Hepatocyte (in vitro differentiated cells): Measurements from ENCODE around the gene FGF4. TPM values are rescaled to one million over a fixed set of nuclear protein-coding genes. Genes with fewer than 3 reads are reported as not detected.

Source experiments
- DNase-seq: peaks from one replicate; pipeline ENCODE4 v3.0.0-alpha.2; 2016; ENCODE audit warnings: low spot score
- H2AFZ ChIP-seq: fragments of 200-600 bp; sonication (generic); 2 replicates; pipeline ENCODE4 v1.6.0; 2016; ENCODE audit warnings: antibody characterized with exemption, mild to moderate bottlenecking
- H3K27ac ChIP-seq: fragments of 200-600 bp; sonication (generic); 2 replicates; pipeline ENCODE4 v1.5.1; 2016; ENCODE audit warnings: mild to moderate bottlenecking
- H3K27me3 ChIP-seq: fragments of 200-600 bp; sonication (generic); 2 replicates; pipeline ENCODE4 v1.6.1; 2016
- H3K36me3 ChIP-seq: fragments of 200-600 bp; sonication (generic); replicated peaks from 2 replicates; pipeline ENCODE4 v1.5.1; 2016; ENCODE audit warnings: low read depth; ENCODE audit not compliant: insufficient read depth
- H3K4me1 ChIP-seq: fragments of 200-600 bp; sonication (generic); 2 replicates; pipeline ENCODE4 v1.5.1; 2016; ENCODE audit warnings: mild to moderate bottlenecking, moderate library complexity; ENCODE audit not compliant: insufficient read depth
- H3K4me2 ChIP-seq: fragments of 200-600 bp; sonication (generic); 2 replicates; pipeline ENCODE4 v1.6.0; 2016
- H3K4me3 ChIP-seq: fragments of 200-600 bp; sonication (generic); 2 replicates; pipeline ENCODE4 v1.5.1; 2016; ENCODE audit warnings: mild to moderate bottlenecking
- H3K79me2 ChIP-seq: fragments of 200-600 bp; sonication (generic); 2 replicates; pipeline ENCODE4 v1.6.0; 2017; ENCODE audit warnings: mild to moderate bottlenecking
- H3K9me2 ChIP-seq: fragments of 200-600 bp; sonication (generic); replicated peaks from 2 replicates; pipeline ENCODE4 v1.6.0; 2017; ENCODE audit warnings: mild to moderate bottlenecking; ENCODE audit not compliant: insufficient read depth
- H3K9me3 ChIP-seq: fragments of 200-600 bp; sonication (generic); 2 replicates; pipeline ENCODE4 v1.5.1; 2016; ENCODE audit warnings: low read depth, mild to moderate bottlenecking
- H4K20me1 ChIP-seq: fragments of 200-600 bp; sonication (generic); 2 replicates; pipeline ENCODE4 v1.6.0; 2016; ENCODE audit warnings: mild to moderate bottlenecking; ENCODE audit not compliant: insufficient read depth, poor library complexity, severe bottlenecking
- EZH2 ChIP-seq: fragments of 200-600 bp; sonication (generic); IDR thresholded peaks from 2 replicates; pipeline ENCODE4 v1.6.1; 2016; ENCODE audit warnings: antibody characterized with exemption, mild to moderate bottlenecking, borderline replicate concordance
- EZH2phosphoT487 ChIP-seq: fragments of 200-600 bp; sonication (generic); IDR thresholded peaks from one replicate; pipeline ENCODE4 v1.6.1; 2018; ENCODE audit warnings: antibody characterized with exemption, mild to moderate bottlenecking, low read depth, moderate library complexity; ENCODE audit not compliant: unreplicated experiment, severe bottlenecking
- WGBS: methylation state at CpG from one replicate; pipeline ENCODE4 v1.1.6; 2016; ENCODE audit warnings: low lambda C conversion rate; ENCODE audit errors: missing lambda C conversion rate; 5-methylcytosine and 5-hydroxymethylcytosine counted together
- polyA plus RNA-seq: library from polyadenylated mRNA; unstranded; fragments of >200 nt; fragmentation: Nextera tagmentation; extraction: Ambion mirVana; gene quantifications from 2 replicates; pipeline ENCODE4 v1.2.1, GENCODE V29; 2016
- total RNA-seq: library from RNA; depleted of rRNA; stranded (reverse); fragments of >200 nt; gene quantifications from 2 replicates; pipeline ENCODE4 v1.2.3, GENCODE V29; 2014
- TF ChIP-seq, protein P1 (sequence below): fragments of 200-600 bp; sonication (generic); IDR thresholded peaks from 2 replicates; pipeline ENCODE4 v1.5.1; 2016; ENCODE audit warnings: antibody characterized with exemption, mild to moderate bottlenecking; ENCODE audit not compliant: poor library complexity

FGF4 gene
- total and polyA plus RNA-seq, 2 experiments from 2014 or later, result not detected

DNA sequence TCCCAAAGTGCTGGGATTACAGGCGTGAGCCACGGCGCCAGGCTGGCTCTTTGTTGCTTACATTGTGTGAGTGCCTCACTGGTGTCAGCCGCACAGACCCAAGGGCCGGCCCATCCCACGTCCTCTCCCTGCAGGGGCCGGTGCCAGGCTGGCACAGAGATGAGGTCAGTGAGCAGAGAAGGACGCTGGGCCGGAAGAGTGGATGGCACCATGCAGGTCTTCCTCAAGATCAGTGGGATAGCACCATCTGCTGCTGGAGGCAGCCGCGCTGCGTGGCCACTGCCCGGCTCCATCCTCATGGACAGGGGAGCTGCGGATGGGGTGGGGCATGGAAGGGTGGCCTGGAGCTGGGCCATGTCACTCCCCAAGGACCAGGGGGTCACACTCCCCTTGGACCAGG, 22.0 kb upstream of the FGF4 start:
- Histone ChIP-seq H3K4me1 (no peaks in the 10 kb centered on the region), H3K79me2 (no peaks in the 10 kb centered on the region), H3K27ac (no peak overlapping the region), H3K36me3 (no peaks in the 10 kb centered on the region), H3K27me3 (no peaks in the 10 kb centered on the region), H2AFZ (no peak overlapping the region), H3K4me3 (no peak overlapping the region), H3K4me2 (no peak overlapping the region), H3K9me3 (no peaks in the 10 kb centered on the region), H3K9me2 (no peaks in the 10 kb centered on the region), H4K20me1 (no peaks in the 10 kb centered on the region)
- TF ChIP-seq EZH2phosphoT487, result no peak
- TF ChIP-seq, protein P1, sequence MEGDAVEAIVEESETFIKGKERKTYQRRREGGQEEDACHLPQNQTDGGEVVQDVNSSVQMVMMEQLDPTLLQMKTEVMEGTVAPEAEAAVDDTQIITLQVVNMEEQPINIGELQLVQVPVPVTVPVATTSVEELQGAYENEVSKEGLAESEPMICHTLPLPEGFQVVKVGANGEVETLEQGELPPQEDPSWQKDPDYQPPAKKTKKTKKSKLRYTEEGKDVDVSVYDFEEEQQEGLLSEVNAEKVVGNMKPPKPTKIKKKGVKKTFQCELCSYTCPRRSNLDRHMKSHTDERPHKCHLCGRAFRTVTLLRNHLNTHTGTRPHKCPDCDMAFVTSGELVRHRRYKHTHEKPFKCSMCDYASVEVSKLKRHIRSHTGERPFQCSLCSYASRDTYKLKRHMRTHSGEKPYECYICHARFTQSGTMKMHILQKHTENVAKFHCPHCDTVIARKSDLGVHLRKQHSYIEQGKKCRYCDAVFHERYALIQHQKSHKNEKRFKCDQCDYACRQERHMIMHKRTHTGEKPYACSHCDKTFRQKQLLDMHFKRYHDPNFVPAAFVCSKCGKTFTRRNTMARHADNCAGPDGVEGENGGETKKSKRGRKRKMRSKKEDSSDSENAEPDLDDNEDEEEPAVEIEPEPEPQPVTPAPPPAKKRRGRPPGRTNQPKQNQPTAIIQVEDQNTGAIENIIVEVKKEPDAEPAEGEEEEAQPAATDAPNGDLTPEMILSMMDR, result no peak
- TF ChIP-seq EZH2, result no peak
- 88% methylated on average over 14 of the region's 14 CpGs for WGBS
- no peak for DNase-seq

- no peak overlapping the region for H3K27ac ChIP-seq
- H3K9me2 ChIP-seq, result no peaks in the 10 kb centered on the region
- 88% methylated on average over 9 of the region's 9 CpGs for WGBS
- no peak overlapping the region for H3K4me2 ChIP-seq
- H3K79me2 ChIP-seq, result no peaks in the 10 kb centered on the region
- no peak for DNase-seq
- no peaks in the 10 kb centered on the region for H3K36me3 ChIP-seq
- H3K4me1 ChIP-seq, result no peaks in the 10 kb centered on the region
- no peak overlapping the region for H2AFZ ChIP-seq
- H3K9me3 ChIP-seq, result no peaks in the 10 kb centered on the region
- H3K27me3 ChIP-seq, result no peaks in the 10 kb centered on the region
- TF ChIP-seq EZH2, result no peak
- TF ChIP-seq, protein P1, result no peak
- TF ChIP-seq EZH2phosphoT487, result no peak
- H4K20me1 ChIP-seq, result no peaks in the 10 kb centered on the region
- H3K4me3 ChIP-seq, result no peak overlapping the region
These were observed 20.9 kb upstream of the FGF4 start for GRCh38 chr11:69796063-69796462.

- H3K9me3 ChIP-seq, result no peaks in the 10 kb centered on the region
- no peak overlapping the region for H3K4me2 ChIP-seq
- no peaks in the 10 kb centered on the region for H4K20me1 ChIP-seq
- no peak overlapping the region for H3K27ac ChIP-seq
- H3K79me2 ChIP-seq, result no peaks in the 10 kb centered on the region
- H3K27me3 ChIP-seq, result no peaks in the 10 kb centered on the region
- 83% methylated on average over 25 of the region's 25 CpGs for WGBS
- no peaks in the 10 kb centered on the region for H3K4me1 ChIP-seq
- no peaks in the 10 kb centered on the region for H3K36me3 ChIP-seq
- no peak overlapping the region for H2AFZ ChIP-seq
- DNase-seq, result peak; percentile 31
- TF ChIP-seq EZH2 (no peak), EZH2phosphoT487 (no peak)
- TF ChIP-seq, protein P1, result no peak
- H3K4me3 ChIP-seq, result no peak overlapping the region
- H3K9me2 ChIP-seq, result no peaks in the 10 kb centered on the region
These were observed 16.4 kb upstream of the FGF4 start for GRCh38 chr11:69791276-69792180.
